H9 (cell line): ENCODE data around the gene ZSWIM6. TPM values are rescaled to one million over a fixed set of nuclear protein-coding genes. Genes with fewer than 3 reads are reported as not detected.

Experiments used
- DNase-seq: peaks from one replicate; pipeline ENCODE4 v3.0.0-alpha.2; 2017
- H2AFZ ChIP-seq: one replicate; pipeline ENCODE4 v1.6.1; 2013; ENCODE audit warnings: mild to moderate bottlenecking, low read length, control low read depth, moderate library complexity
- H2AK5ac ChIP-seq: 2 replicates; pipeline ENCODE4 v1.6.1; 2013; ENCODE audit warnings: low read length, control low read depth, mixed read lengths; ENCODE audit not compliant: insufficient read length
- H2BK120ac ChIP-seq: one replicate; pipeline ENCODE4 v1.6.1; 2013; ENCODE audit warnings: low read depth, mild to moderate bottlenecking, low read length, control low read depth, inconsistent platforms; ENCODE audit not compliant: poor library complexity, severe bottlenecking
- H2BK12ac ChIP-seq: 2 replicates; pipeline ENCODE4 v1.6.1; 2013; ENCODE audit warnings: low read length, control low read depth, mixed read lengths, low read depth; ENCODE audit not compliant: insufficient read length
- H2BK15ac ChIP-seq: 2 replicates; pipeline ENCODE4 v1.6.1; 2013; ENCODE audit warnings: low read depth, low read length, control low read depth
- H2BK20ac ChIP-seq: one replicate; pipeline ENCODE4 v1.6.1; 2013; ENCODE audit warnings: low read depth, mild to moderate bottlenecking, low read length, control low read depth, inconsistent platforms; ENCODE audit not compliant: poor library complexity, severe bottlenecking
- H2BK5ac ChIP-seq: 2 replicates; pipeline ENCODE4 v1.6.1; 2013; ENCODE audit warnings: low read length, control low read depth, mixed read lengths; ENCODE audit not compliant: insufficient read length
- H3K14ac ChIP-seq: 2 replicates; pipeline ENCODE4 v1.6.1; 2013; ENCODE audit warnings: low read length, control low read depth; ENCODE audit not compliant: insufficient read depth
- H3K18ac ChIP-seq: 2 replicates; pipeline ENCODE4 v1.6.1; 2013; ENCODE audit warnings: low read depth, mild to moderate bottlenecking, mixed read lengths, low read length, control low read depth; ENCODE audit not compliant: insufficient read length
- H3K23ac ChIP-seq: 2 replicates; pipeline ENCODE4 v1.6.1; 2013; ENCODE audit warnings: low read length, control low read depth, mixed read lengths, low read depth; ENCODE audit not compliant: insufficient read length
- H3K23me2 ChIP-seq: 2 replicates; pipeline ENCODE4 v1.6.1; 2013; ENCODE audit warnings: low read depth, mild to moderate bottlenecking, mixed read lengths, low read length, control low read depth; ENCODE audit not compliant: insufficient read length, poor library complexity, severe bottlenecking
- H3K27ac ChIP-seq: 2 replicates; pipeline ENCODE4 v1.5.1; 2013; ENCODE audit warnings: low read length, control low read depth, mixed read lengths, low read depth; ENCODE audit not compliant: insufficient read length
- H3K27me3 ChIP-seq: 2 replicates; pipeline ENCODE4 v1.6.1; 2013; ENCODE audit warnings: low read length, control low read depth, inconsistent platforms; ENCODE audit not compliant: insufficient read depth
- H3K4ac ChIP-seq: 2 replicates; pipeline ENCODE4 v1.6.1; 2013; ENCODE audit warnings: low read depth, mild to moderate bottlenecking, control low read depth, inconsistent platforms, low read length, moderate library complexity
- H3K4me1 ChIP-seq: 2 replicates; pipeline ENCODE4 v1.6.1; 2013; ENCODE audit warnings: low read length, control low read depth, inconsistent platforms; ENCODE audit not compliant: insufficient read depth
- H3K4me2 ChIP-seq: 2 replicates; pipeline ENCODE4 v1.6.1; 2013; ENCODE audit warnings: low read length, control low read depth, mixed read lengths; ENCODE audit not compliant: insufficient read length, insufficient read depth
- H3K56ac ChIP-seq: 2 replicates; pipeline ENCODE4 v1.6.1; 2013; ENCODE audit warnings: low read depth, mild to moderate bottlenecking, mixed read lengths, low read length, control low read depth; ENCODE audit not compliant: insufficient read length
- H3K79me1 ChIP-seq: 2 replicates; pipeline ENCODE4 v1.6.1; 2013; ENCODE audit warnings: low read depth, mild to moderate bottlenecking, moderate library complexity, low read length, control low read depth, inconsistent platforms; ENCODE audit not compliant: insufficient read depth, poor library complexity, severe bottlenecking
- H3K79me2 ChIP-seq: 2 replicates; pipeline ENCODE4 v1.6.1; 2013; ENCODE audit warnings: low read length, control low read depth, inconsistent platforms; ENCODE audit not compliant: insufficient read depth
- H3K9ac ChIP-seq: 2 replicates; pipeline ENCODE4 v1.6.1; 2013; ENCODE audit warnings: low read length, control low read depth, mixed read lengths; ENCODE audit not compliant: insufficient read length; ENCODE audit errors: extremely low read depth
- H3K9me3 ChIP-seq: one replicate; pipeline ENCODE4 v1.6.1; 2013; ENCODE audit warnings: low read depth, low read length, inconsistent platforms; ENCODE audit not compliant: control insufficient read depth
- H3T11ph ChIP-seq: one replicate; pipeline ENCODE4 v1.6.1; 2013; ENCODE audit warnings: mild to moderate bottlenecking, low read length, control low read depth, inconsistent platforms
- H4K20me1 ChIP-seq: one replicate; pipeline ENCODE4 v1.6.1; 2013; ENCODE audit not compliant: control insufficient read depth, insufficient read length, insufficient read depth
- H4K5ac ChIP-seq: 2 replicates; pipeline ENCODE4 v1.6.1; 2013; ENCODE audit warnings: low read depth, mild to moderate bottlenecking, mixed read lengths, low read length, control low read depth; ENCODE audit not compliant: insufficient read length
- H4K8ac ChIP-seq: replicated peaks from 2 replicates; pipeline ENCODE4 v1.6.1; 2013; ENCODE audit warnings: low read length, control low read depth, mixed read lengths, low read depth; ENCODE audit not compliant: insufficient read length
- H4K91ac ChIP-seq: 2 replicates; pipeline ENCODE4 v1.6.1; 2013; ENCODE audit warnings: low read depth, mild to moderate bottlenecking, moderate library complexity, mixed read lengths, low read length, control low read depth; ENCODE audit not compliant: insufficient read length
- H3K27ac Mint-ChIP-seq, 3 experiments: 2 replicates in 2 of 3; 3 replicates in 1 of 3; pipeline ENCODE4 v1.8.0; 2020 to 2021; ENCODE audit warnings: mixed read lengths in 3 of 3, mild to moderate bottlenecking in 1 of 3, moderate library complexity in 1 of 3
- H3K27me3 Mint-ChIP-seq: 2 replicates; pipeline ENCODE4 v1.8.0; 2021; ENCODE audit warnings: low read depth, mild to moderate bottlenecking, moderate library complexity, mixed read lengths
- H3K36me3 Mint-ChIP-seq, 3 experiments: 2 replicates in 2 of 3; 3 replicates in 1 of 3; pipeline ENCODE4 v1.8.0; 2020 to 2021; ENCODE audit warnings: low read depth in 3 of 3, mixed read lengths in 3 of 3; ENCODE audit not compliant: insufficient read depth in 1 of 3
- H3K4me1 Mint-ChIP-seq, 2 experiments: 2 replicates each; pipeline ENCODE4 v1.8.0; 2020; ENCODE audit warnings: mixed read lengths in 2 of 2
- H3K4me3 Mint-ChIP-seq, 2 experiments: 2 replicates in 1 of 2; 3 replicates in 1 of 2; pipeline ENCODE4 v1.8.0; 2020 to 2021; ENCODE audit warnings: mild to moderate bottlenecking in 2 of 2, mixed read lengths in 2 of 2, moderate library complexity in 1 of 2
- H3K9me3 Mint-ChIP-seq, 2 experiments: 2 replicates in 1 of 2; 3 replicates in 1 of 2; pipeline ENCODE4 v1.8.0; 2020; ENCODE audit warnings: mild to moderate bottlenecking in 2 of 2, mixed read lengths in 2 of 2, moderate library complexity in 1 of 2
- WGBS: extraction: QIAGEN DNeasy Blood & Tissue Kit; methylation state at CpG from one replicate; pipeline ENCODE4 v1.1.7; 2013; ENCODE audit warnings: missing lambda C conversion rate, low lambda C conversion rate, mixed read lengths; ENCODE audit not compliant: insufficient read length; ENCODE audit errors: extremely low coverage; 5-methylcytosine and 5-hydroxymethylcytosine counted together
- total RNA-seq: library from RNA; stranded (reverse); gene quantifications from 2 replicates; pipeline ENCODE4 v1.2.1, GENCODE V29; 2021
- TF ChIP-seq, protein P1 (sequence below): fragments of 200-600 bp; sonication (generic); conservative IDR thresholded peaks from 3 replicates; pipeline ENCODE4 v1.8.0; 2021; ENCODE audit warnings: antibody characterized with exemption, mild to moderate bottlenecking

The ZSWIM6 gene
- total RNA-seq, 1 experiment from 2014 or later: 11.5 TPM

GRCh38 chr5:61523073-61523472, 191.0 kb downstream of the ZSWIM6 start:
- Histone ChIP-seq H3K27ac (no peak overlapping the region), H2BK120ac (no peak overlapping the region), H3K18ac (no peak overlapping the region), H3K27me3 (no peaks in the 10 kb centered on the region), H3K79me1 (no peaks in the 10 kb centered on the region), H2AFZ (no peak overlapping the region), H3T11ph (no peak overlapping the region), H2AK5ac (no peak overlapping the region), H4K20me1 (no peaks in the 10 kb centered on the region), H2BK20ac (no peak overlapping the region), H3K4ac (no peak overlapping the region), H3K79me2 (no peaks in the 10 kb centered on the region), H4K8ac (no peak overlapping the region), H2BK5ac (no peak overlapping the region), H3K56ac (no peak overlapping the region), H3K23me2 (no peaks in the 10 kb centered on the region), H3K4me2 (no peak overlapping the region), H4K5ac (no peak overlapping the region), H4K91ac (no peak overlapping the region), H3K14ac (no peak overlapping the region), H3K4me1 (no peaks in the 10 kb centered on the region), H3K23ac (no peak overlapping the region), H3K9me3 (no peaks in the 10 kb centered on the region), H3K9ac (no peak overlapping the region), H2BK12ac (no peak overlapping the region), H2BK15ac (no peak overlapping the region)
- TF ChIP-seq, protein P1, sequence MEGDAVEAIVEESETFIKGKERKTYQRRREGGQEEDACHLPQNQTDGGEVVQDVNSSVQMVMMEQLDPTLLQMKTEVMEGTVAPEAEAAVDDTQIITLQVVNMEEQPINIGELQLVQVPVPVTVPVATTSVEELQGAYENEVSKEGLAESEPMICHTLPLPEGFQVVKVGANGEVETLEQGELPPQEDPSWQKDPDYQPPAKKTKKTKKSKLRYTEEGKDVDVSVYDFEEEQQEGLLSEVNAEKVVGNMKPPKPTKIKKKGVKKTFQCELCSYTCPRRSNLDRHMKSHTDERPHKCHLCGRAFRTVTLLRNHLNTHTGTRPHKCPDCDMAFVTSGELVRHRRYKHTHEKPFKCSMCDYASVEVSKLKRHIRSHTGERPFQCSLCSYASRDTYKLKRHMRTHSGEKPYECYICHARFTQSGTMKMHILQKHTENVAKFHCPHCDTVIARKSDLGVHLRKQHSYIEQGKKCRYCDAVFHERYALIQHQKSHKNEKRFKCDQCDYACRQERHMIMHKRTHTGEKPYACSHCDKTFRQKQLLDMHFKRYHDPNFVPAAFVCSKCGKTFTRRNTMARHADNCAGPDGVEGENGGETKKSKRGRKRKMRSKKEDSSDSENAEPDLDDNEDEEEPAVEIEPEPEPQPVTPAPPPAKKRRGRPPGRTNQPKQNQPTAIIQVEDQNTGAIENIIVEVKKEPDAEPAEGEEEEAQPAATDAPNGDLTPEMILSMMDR: no peak
- Mint-ChIP-seq H3K36me3 (peaks cover 0 to 3% (median 0%) of the 10 kb centered on the region in 3 experiments; a peak in 1 of 7 replicates), H3K9me3 (no peaks in the 10 kb centered on the region), H3K4me3 (no peak overlapping the region), H3K27me3 (no peaks in the 10 kb centered on the region), H3K4me1 (peaks cover 9% of the 10 kb centered on the region in 2 experiments), H3K27ac (no peak overlapping the region; a peak in 1 of 7 replicates)
- no peak for DNase-seq
- no CpG with 5 or more reads among the region's 2 CpGs for WGBS
